ENCODE measurements around the gene MIPEP. TPM values are rescaled to one million over a fixed set of nuclear protein-coding genes. Genes with fewer than 3 reads are reported as not detected.

The MIPEP gene
- total RNA-seq, 4 donors from 2014 or later = 5.2 to 20.1 (median 17.8) TPM

DNA sequence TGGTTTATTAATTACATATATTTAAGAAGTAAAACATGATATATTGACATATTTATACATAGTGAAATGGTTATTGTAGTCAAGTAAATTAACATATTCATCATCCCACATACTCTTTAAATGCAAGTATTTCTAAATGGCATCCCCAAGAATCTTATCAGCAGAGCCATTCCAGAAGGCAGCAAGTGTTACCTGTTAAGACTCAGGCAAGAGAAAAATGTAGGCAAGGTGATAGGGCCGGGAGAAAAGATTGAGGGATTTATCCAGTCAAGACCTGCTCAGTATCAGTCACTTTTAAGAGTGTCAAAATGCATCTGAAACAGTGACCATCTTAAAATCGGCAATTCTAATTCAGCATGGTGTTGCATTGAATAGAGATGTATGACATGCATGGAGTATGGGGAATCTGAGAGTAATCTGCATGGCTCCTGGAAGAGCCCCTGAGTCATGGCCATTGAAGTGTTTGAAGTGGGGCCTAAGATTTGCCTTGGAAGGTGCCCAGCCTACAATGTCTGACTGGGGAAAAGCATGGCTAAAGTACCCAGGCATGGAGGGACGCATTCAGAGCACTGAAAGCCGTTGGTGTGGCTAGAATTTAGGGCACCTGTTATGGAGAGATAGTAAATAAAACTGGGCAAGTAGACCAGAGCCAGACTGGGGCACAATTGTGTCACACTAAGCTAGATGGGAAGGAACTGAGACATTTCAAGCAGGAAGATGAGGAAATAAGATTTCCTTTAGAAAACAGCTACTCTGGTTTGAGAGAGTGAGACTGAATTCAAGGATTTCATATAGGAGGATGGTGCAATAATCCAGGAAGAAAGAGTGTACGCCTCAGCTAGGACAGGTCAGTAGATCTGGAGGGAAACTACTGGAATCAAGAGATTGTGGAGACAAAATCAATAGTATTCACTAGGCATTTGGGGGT lies 33.1 kb upstream of the MIPEP start:
- Histone ChIP-seq H3K9me3 (no peaks in the 10 kb centered on the region), H3K4me3 (no peak overlapping the region), H3K27me3 (peaks cover 17% of the 10 kb centered on the region), H3K4me1 (no peaks in the 10 kb centered on the region), H3K36me3 (no peaks in the 10 kb centered on the region), H3K27ac (no peak overlapping the region)
- in situ Hi-C loops (cut with MboI; ENCODE audit: low pct_ligation_motif_present in 1 of 4, low pct_unique_long_range_greater_than_20kb in 1 of 4, low sequenced_read_pairs in 3 of 4) = no loop called here
- 74 to 82% methylated on average over 3 to 5 of the region's 5 CpGs for WGBS, 2 donors (ENCODE audit: low coverage in 1 of 2)
- intact Hi-C loops (cut with DNase I; ENCODE audit: low total_unique reads) = no loop called here
- no peak for DNase-seq
- no peak for TF ChIP-seq POLR2A (IDR thresholded peaks at IDR 0.05)
- TF ChIP-seq, protein P1, sequence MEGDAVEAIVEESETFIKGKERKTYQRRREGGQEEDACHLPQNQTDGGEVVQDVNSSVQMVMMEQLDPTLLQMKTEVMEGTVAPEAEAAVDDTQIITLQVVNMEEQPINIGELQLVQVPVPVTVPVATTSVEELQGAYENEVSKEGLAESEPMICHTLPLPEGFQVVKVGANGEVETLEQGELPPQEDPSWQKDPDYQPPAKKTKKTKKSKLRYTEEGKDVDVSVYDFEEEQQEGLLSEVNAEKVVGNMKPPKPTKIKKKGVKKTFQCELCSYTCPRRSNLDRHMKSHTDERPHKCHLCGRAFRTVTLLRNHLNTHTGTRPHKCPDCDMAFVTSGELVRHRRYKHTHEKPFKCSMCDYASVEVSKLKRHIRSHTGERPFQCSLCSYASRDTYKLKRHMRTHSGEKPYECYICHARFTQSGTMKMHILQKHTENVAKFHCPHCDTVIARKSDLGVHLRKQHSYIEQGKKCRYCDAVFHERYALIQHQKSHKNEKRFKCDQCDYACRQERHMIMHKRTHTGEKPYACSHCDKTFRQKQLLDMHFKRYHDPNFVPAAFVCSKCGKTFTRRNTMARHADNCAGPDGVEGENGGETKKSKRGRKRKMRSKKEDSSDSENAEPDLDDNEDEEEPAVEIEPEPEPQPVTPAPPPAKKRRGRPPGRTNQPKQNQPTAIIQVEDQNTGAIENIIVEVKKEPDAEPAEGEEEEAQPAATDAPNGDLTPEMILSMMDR (IDR thresholded peaks at IDR 0.05) = no peak
- TF ChIP-seq POLR2AphosphoS5 (IDR thresholded peaks at IDR 0.05) = no peak
- no peak for TF ChIP-seq EP300 (IDR thresholded peaks at IDR 0.05; ENCODE audit: low read depth)

DNA sequence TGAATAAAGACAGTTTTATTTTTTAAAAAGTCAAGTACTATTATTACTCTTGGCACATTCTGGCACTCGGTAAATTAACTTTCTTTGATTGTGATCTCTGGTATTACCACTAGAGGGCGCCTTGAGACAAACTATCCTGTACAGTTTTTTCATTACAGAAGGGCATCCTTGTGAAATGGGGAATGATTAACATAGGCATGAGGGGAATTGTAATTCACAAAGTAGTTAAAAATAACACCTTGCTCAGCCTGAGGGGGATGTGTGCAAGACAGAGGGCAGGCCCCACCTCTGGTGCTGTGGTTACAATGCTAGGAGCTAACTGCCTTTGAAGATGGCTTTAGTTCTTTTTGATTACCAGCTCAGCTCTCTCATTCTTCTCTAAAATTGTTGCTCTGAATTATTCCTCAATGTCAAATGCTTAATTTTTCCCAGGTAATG lies 32.3 kb upstream of the MIPEP start:
- H3K9me3 ChIP-seq = no peaks in the 10 kb centered on the region
- no peak overlapping the region for H3K4me3 ChIP-seq
- intact Hi-C loops (cut with DNase I; ENCODE audit: low total_unique reads) = no loop called here
- in situ Hi-C loops (cut with MboI; ENCODE audit: low pct_ligation_motif_present in 1 of 4, low pct_unique_long_range_greater_than_20kb in 1 of 4, low sequenced_read_pairs in 3 of 4) = no loop called here
- peaks cover 25% of the 10 kb centered on the region for H3K27me3 ChIP-seq
- TF ChIP-seq POLR2A (IDR thresholded peaks at IDR 0.05) (no peak), EP300 (IDR thresholded peaks at IDR 0.05; ENCODE audit: low read depth) (no peak), POLR2AphosphoS5 (IDR thresholded peaks at IDR 0.05) (no peak)
- TF ChIP-seq, protein P1 (IDR thresholded peaks at IDR 0.05) = peak; percentile 61 to 68 (median 67)
- no peak for DNase-seq
- no peaks in the 10 kb centered on the region for H3K4me1 ChIP-seq
- H3K36me3 ChIP-seq = no peaks in the 10 kb centered on the region
- H3K27ac ChIP-seq = no peak overlapping the region
- WGBS, 2 donors (ENCODE audit: low coverage in 1 of 2) = 8 to 21% methylated on average over 2 of the region's 2 CpGs

DNA sequence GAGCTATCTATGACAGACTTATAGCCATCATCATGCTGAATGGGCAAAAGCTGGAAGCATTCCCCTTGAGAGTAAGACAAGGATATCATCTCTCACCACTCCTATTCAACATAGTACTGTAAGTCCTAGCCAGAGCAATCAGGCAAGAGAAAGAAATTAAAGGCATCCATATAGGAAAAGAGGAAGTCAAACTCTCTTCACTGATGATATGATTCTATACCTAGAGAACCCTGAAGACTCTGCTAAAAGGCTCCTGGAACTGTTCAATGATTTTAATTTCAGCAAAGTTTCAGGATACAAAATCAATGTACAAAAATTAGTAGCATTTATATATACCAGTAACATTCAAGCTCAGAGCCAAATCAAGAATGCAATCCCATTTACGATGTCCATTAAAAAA lies 29.8 kb upstream of the MIPEP start:
- Histone ChIP-seq H3K36me3 (no peaks in the 10 kb centered on the region), H3K4me1 (no peaks in the 10 kb centered on the region), H3K27ac (no peak overlapping the region), H3K9me3 (no peaks in the 10 kb centered on the region), H3K27me3 (peaks cover 40% of the 10 kb centered on the region), H3K4me3 (no peak overlapping the region)
- 98 to 100% methylated on average over 1 of the region's 1 CpG for WGBS, 2 donors (ENCODE audit: low coverage in 1 of 2)
- no peak for TF ChIP-seq POLR2A (IDR thresholded peaks at IDR 0.05)
- TF ChIP-seq, protein P1 (IDR thresholded peaks at IDR 0.05) = no peak
- no peak for TF ChIP-seq POLR2AphosphoS5 (IDR thresholded peaks at IDR 0.05)
- no peak for DNase-seq
- intact Hi-C loops (cut with DNase I; ENCODE audit: low total_unique reads) = no loop called here
- in situ Hi-C loops (cut with MboI; ENCODE audit: low pct_ligation_motif_present in 1 of 4, low pct_unique_long_range_greater_than_20kb in 1 of 4, low sequenced_read_pairs in 3 of 4) = no loop called here

DNA sequence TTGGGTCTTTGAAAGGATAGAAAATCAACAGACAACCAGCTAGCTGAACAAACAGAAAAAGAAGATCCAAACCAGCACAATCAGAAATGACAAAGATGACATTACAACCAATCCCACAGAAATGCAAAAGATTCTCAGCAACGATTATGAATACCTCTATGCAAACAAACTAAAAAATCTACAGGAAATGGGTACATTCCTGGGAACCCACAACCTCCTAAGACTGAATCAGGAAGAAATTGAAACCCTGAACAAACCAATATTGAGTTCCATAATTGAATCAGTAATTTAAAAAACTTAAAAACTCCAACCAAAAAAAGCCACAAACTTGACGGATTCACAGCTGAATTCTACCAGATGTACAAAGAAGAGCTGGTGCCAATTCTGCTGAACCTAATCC lies 29.0 kb upstream of the MIPEP start:
- Histone ChIP-seq H3K9me3 (no peaks in the 10 kb centered on the region), H3K4me3 (no peak overlapping the region), H3K27ac (no peak overlapping the region), H3K4me1 (no peaks in the 10 kb centered on the region), H3K27me3 (peaks cover 40% of the 10 kb centered on the region), H3K36me3 (no peaks in the 10 kb centered on the region)
- TF ChIP-seq POLR2A (IDR thresholded peaks at IDR 0.05) = no peak
- TF ChIP-seq POLR2AphosphoS5 (IDR thresholded peaks at IDR 0.05) = no peak
- intact Hi-C loops (cut with DNase I; ENCODE audit: low total_unique reads) = no loop called here
- in situ Hi-C loops (cut with MboI; ENCODE audit: low pct_ligation_motif_present in 1 of 4, low pct_unique_long_range_greater_than_20kb in 1 of 4, low sequenced_read_pairs in 3 of 4) = no loop called here
- WGBS, 2 donors (ENCODE audit: low coverage in 1 of 2) = 58 to 61% methylated on average over 2 of the region's 2 CpGs
- DNase-seq = no peak

All from transverse colon (tissue), 4 donors.